ENCODE data around the gene PDK2. TPM values are rescaled to one million over a fixed set of nuclear protein-coding genes. Genes with fewer than 3 reads are reported as not detected.

The PDK2 gene
- 44.6 to 46.0 TPM (median 45.4 TPM) in 3 replicates for total RNA-seq

GRCh38 chr17:50094753-50095619, at the start of gene PDK2:
TSS of gene PDK2 (plus strand) at chr17:50095351. CDS start at chr17:50095436, 85 bp downstream.
- no peak for TF ChIP-seq CTCF (IDR thresholded peaks at IDR 0.05; ENCODE audit: unreplicated experiment)
- Mint-ChIP-seq H3K27ac (peak within 1 kb of the TSS; percentile 91), H3K27me3 (ENCODE audit: low read depth) (no peaks in the 10 kb centered on the region)

GRCh38 chr17:50046179-50046578, 49.0 kb upstream of the PDK2 start:
- H3K27me3 Mint-ChIP-seq (ENCODE audit: low read depth) = no peaks in the 10 kb centered on the region
- peaks cover 52% of the 10 kb centered on the region for H3K4me1 Mint-ChIP-seq
- TF ChIP-seq CTCF (IDR thresholded peaks at IDR 0.05; ENCODE audit: unreplicated experiment) = no peak
- H3K4me3 Mint-ChIP-seq = no peak overlapping the region
- H3K27ac Mint-ChIP-seq = no peak overlapping the region
- no peak for DNase-seq (ENCODE audit: low spot score in 2 of 2, unreplicated experiment in 2 of 2)
- H3K9me3 Mint-ChIP-seq = no peaks in the 10 kb centered on the region
- no peaks in the 10 kb centered on the region for H3K36me3 Mint-ChIP-seq

More at GRCh38 chr17:50094753-50095619, at the start of gene PDK2:
- H3K9me3 Mint-ChIP-seq = no peaks in the 10 kb centered on the region
- DNase-seq (ENCODE audit: low spot score in 2 of 2, unreplicated experiment in 2 of 2) = peak; percentile 92 to 95
- H3K4me1 Mint-ChIP-seq = peaks cover 14% of the 10 kb centered on the region
- peaks cover 7% of the 10 kb centered on the region for H3K36me3 Mint-ChIP-seq
- peak within 1 kb of the TSS; percentile 96 for H3K4me3 Mint-ChIP-seq

GRCh38 chr17:50046667-50047066, 48.5 kb upstream of the PDK2 start:
- no peak overlapping the region for H3K4me3 Mint-ChIP-seq
- no peaks in the 10 kb centered on the region for H3K9me3 Mint-ChIP-seq
- H3K4me1 Mint-ChIP-seq = peaks cover 57% of the 10 kb centered on the region
- no peak overlapping the region for H3K27ac Mint-ChIP-seq
- no peaks in the 10 kb centered on the region for H3K36me3 Mint-ChIP-seq
- no peak for TF ChIP-seq CTCF (IDR thresholded peaks at IDR 0.05; ENCODE audit: unreplicated experiment)
- no peak for DNase-seq (ENCODE audit: low spot score in 2 of 2, unreplicated experiment in 2 of 2)
- H3K27me3 Mint-ChIP-seq (ENCODE audit: low read depth) = no peaks in the 10 kb centered on the region

GRCh38 chr17:50047083-50047482, 48.1 kb upstream of the PDK2 start:
- DNase-seq (ENCODE audit: low spot score in 2 of 2, unreplicated experiment in 2 of 2) = no peak
- TF ChIP-seq CTCF (IDR thresholded peaks at IDR 0.05; ENCODE audit: unreplicated experiment) = no peak
- H3K36me3 Mint-ChIP-seq = no peaks in the 10 kb centered on the region
- peak overlapping the region; percentile 35 for H3K27ac Mint-ChIP-seq
- H3K4me3 Mint-ChIP-seq = no peak overlapping the region
- H3K27me3 Mint-ChIP-seq (ENCODE audit: low read depth) = no peaks in the 10 kb centered on the region
- peaks cover 61% of the 10 kb centered on the region for H3K4me1 Mint-ChIP-seq
- H3K9me3 Mint-ChIP-seq = no peaks in the 10 kb centered on the region

GRCh38 chr17:50047488-50048126, 47.5 kb upstream of the PDK2 start:
- no peak for DNase-seq (ENCODE audit: low spot score in 2 of 2, unreplicated experiment in 2 of 2)
- Mint-ChIP-seq H3K9me3 (no peaks in the 10 kb centered on the region), H3K4me3 (no peak overlapping the region), H3K27me3 (ENCODE audit: low read depth) (no peaks in the 10 kb centered on the region), H3K4me1 (peaks cover 66% of the 10 kb centered on the region), H3K27ac (peak overlapping the region; percentile 35), H3K36me3 (no peaks in the 10 kb centered on the region)
- no peak for TF ChIP-seq CTCF (IDR thresholded peaks at IDR 0.05; ENCODE audit: unreplicated experiment)

Data from mesothelial cell of epicardium (in vitro differentiated cells).